HG03060 (cell line): ENCODE results near the gene SSBP3.
"Not testable (repeated sequence)": the region's sequence is repeated elsewhere in the genome, so short reads cannot be mapped to it uniquely, and the experiment has no call there.

Source experiments
- ATAC-seq: cut with Tn5 transposase; IDR thresholded peaks from one replicate; pipeline ENCODE4 v1.9.1; 2021; ENCODE audit warnings: low read depth, moderate number of reproducible peaks; ENCODE audit not compliant: unreplicated experiment

The SSBP3 gene

DNA sequence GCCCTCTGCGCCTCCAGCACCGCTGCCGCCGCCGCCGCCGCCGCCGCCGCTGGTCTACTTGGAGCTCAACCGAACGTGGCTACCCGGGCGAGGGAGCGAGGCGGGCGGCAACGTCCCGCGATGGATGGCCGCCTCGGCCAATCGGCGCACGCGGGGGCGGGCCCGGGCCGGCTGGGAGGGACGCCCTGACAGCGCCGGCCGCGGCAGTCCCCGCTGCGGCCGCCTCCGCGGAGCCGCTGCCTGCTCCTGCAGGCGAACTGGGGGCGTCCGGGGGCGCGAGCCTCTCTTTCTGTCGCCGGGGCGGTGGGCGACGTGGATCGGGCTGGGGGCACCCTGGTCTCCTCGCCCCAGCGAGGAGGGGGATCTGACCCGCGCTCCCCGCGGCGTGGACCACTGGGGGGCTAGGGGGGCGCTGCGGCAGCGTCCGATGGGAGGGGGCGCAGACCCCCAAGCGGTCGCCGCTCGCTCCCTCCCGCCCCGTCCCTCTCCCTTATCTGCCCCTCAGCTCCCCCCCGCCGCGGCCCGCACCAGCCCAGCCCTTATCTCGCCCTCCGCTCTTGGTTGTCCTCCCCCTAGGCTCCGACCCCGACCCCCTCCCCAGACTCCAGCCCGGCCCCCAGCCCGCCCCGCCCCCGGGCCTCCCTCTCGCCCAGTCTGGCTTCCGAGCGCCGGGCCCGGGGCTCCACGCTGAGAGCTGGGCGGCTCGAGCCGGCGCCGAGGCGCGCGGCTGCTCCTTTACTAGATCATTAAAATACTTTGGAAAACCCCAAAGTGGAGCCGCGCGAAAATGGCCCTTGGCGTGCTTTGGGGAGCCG lies at the start of gene SSBP3:
Gene SSBP3 (minus strand): TSS at position 56 of the 815 bp plus-strand sequence.
- no peak for ATAC-seq

GRCh38 chr1:54453509-54453908 lies 47.3 kb upstream of the SSBP3 start:
- no peak for ATAC-seq

GRCh38 chr1:54453022-54453421 lies 46.8 kb upstream of the SSBP3 start:
- ATAC-seq: no peak

DNA sequence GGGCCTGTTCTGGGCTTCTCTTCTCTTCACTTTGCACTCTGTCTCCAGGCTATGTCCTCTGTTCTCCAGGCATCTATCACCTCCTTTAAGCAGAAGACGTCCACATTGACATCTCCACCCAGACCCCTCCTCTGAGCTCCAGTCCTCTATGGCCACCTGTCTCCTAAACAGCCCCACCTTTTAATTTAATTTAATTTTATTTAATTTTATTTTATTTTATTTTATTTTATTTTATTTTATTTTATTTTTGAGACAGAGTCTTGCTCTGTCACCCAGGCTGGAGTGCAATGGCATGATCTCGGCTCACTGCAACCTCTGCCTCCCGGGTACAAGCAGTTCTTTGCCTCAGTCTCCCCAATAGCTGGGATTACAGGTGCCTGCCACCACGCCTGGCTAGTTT lies 43.2 kb upstream of the SSBP3 start:
- not testable (repeated sequence) for ATAC-seq

GRCh38 chr1:54448801-54449200 lies 42.6 kb upstream of the SSBP3 start:
- ATAC-seq: not testable (repeated sequence)

DNA sequence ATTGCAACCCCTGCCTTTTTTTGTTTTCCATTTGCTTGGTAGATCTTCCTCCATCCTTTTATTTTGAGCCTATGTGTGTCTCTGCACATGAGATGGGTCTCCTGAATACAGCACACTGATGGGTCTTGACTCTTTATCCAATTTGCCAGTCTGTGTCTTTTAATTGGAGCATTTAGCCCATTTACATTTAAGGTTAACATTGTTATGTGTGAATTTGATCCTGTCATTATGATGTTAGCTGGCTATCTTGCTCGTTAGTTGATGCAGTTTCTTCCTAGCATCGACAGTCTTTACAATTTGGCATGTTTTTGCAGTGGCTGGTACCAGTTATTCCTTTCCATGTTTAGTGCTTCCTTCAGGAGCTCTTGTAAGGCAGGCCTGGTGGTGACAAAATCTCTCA lies 40.9 kb upstream of the SSBP3 start:
- ATAC-seq: not testable (repeated sequence)

DNA sequence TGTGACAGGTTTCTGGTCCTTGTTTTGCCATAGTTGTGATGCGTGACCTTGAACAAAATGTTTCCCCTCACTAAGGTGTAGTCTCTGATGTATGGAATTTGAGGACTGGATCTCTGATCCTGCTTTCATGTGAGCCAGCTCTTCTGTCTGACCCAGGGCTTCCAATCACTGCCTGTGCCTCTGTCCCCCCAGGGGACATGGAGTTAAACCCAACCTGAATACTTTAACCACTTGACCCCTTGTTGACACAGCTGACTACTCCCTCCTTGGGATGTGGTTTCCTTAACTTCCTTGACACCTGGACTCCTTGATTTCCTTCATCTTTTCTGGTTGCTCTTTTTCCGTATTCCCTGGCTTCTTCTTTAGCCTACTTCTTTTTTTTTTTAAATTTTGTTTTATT lies 36.0 kb upstream of the SSBP3 start:
- no peak for ATAC-seq

- ATAC-seq: no peak
These were observed 33.5 kb upstream of the SSBP3 start for GRCh38 chr1:54439550-54440223.

- ATAC-seq: no peak
These were observed 31.6 kb upstream of the SSBP3 start for GRCh38 chr1:54437783-54438182.

GRCh38 chr1:54436826-54437225 lies 30.6 kb upstream of the SSBP3 start:
- ATAC-seq: no peak

GRCh38 chr1:54429838-54430237 lies 23.6 kb upstream of the SSBP3 start:
- no peak for ATAC-seq

DNA sequence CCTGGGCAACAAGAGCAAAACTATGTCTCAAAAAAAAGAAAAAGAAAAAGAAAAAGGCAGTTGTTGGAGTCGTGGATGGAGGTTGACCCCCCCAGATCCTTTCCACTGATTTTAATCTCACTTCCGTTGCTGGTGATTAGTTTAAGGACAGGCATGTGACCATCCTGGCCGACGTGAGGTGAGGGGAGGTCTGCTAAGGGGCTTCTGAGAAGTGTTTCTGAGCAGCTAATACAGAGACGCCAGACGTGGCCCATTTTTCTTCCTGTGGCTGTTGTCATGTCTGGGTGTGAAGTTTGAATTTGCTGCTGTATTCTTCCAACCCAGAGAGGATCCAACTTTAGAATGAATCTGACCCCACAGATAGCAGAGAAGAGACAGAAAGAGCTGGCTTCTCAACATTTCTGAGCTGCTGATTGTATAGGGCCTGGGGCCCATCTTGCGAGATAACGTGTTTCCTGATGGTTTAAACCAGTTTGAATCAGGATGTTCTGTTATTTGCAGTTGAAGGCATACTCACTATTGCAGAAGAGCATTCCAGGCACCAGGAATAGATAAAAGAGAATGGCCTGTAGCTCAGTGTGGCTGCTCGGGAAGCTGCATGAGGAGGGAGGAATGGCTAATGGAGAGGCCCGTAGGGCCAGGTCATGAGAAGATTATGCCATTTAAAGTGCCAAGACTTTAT lies 22.8 kb upstream of the SSBP3 start:
- ATAC-seq: no peak

- no peak for ATAC-seq
These were observed 19.0 kb upstream of the SSBP3 start for GRCh38 chr1:54425152-54425584.

DNA sequence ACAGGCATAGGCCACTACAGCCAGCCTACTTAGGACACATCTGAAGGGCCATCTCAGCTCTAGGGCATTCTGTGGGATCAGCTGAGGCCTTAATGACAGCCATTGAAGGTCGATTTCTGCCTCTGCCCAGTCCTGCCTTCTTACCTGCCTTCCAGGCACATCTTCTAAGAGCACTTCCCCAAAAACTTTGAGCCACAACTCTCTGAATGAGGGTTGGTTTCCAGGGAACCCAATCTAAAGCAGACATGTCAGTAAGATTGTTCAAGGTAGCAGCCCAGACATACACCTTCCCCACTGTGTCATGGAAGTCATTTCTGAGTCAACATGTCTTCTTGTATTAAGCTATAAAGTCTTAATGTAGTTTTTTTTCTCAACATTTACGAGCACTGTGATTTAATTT lies 18.2 kb upstream of the SSBP3 start:
- no peak for ATAC-seq

- no peak for ATAC-seq
These were observed 14.9 kb upstream of the SSBP3 start for GRCh38 chr1:54421101-54421504.

DNA sequence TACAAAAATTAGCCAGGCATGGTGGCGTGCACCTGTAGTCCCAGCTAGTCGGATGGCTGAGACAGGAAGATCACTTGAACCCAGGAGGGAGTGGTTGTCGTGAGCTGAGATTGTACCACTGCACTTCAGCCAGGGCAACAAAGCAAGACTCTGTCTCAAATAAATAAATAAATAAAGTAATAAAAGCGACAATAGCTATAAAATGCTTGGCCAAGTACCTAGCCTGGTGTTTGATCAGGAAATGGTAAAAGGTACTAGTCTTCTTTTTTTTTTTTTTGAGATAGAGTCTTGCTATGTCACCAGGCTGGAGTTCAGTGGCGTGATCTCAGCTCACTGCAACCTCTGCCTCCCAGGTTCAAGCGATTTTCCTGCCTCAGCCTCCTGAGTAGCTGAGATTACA lies 12.4 kb upstream of the SSBP3 start:
- ATAC-seq: not testable (repeated sequence)

- ATAC-seq: no peak
These were observed 10.9 kb upstream of the SSBP3 start for GRCh38 chr1:54417123-54417522.

- no peak for ATAC-seq
These were observed 10.2 kb upstream of the SSBP3 start for GRCh38 chr1:54416435-54416834.

DNA sequence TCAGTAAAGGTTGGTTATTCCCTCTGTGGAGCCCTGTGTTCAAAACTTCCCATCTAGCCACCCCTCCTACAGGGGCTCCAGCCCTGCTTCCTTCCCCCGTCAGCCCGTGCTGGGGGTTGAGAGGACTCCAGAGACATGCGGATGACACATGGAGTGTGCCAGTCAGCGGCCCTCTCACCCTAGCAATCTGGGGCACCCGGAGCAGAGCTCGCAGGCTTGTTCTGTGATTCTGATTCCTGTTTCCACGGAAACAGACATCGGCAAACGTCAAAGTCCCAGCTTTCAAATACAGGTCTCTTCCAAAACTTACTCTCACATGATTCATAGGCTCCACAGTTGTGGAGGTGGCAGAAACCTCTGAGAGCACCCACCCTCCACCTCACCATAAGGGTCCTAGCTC lies 9.8 kb upstream of the SSBP3 start:
- ATAC-seq: no peak

- no peak for ATAC-seq
These were observed 9.3 kb upstream of the SSBP3 start for GRCh38 chr1:54415533-54415932.

- ATAC-seq: no peak
These were observed 7.5 kb upstream of the SSBP3 start for GRCh38 chr1:54413732-54414131.
